ENCODE data around the gene CD93. TPM values are rescaled to one million over a fixed set of nuclear protein-coding genes. Genes with fewer than 3 reads are reported as not detected.
A peak's percentile ranks its signal among the peaks of the same experiment; 100 is the strongest.

The CD93 gene
- total RNA-seq, 2 experiments from 2014 or later, result 1.1 TPM

DNA sequence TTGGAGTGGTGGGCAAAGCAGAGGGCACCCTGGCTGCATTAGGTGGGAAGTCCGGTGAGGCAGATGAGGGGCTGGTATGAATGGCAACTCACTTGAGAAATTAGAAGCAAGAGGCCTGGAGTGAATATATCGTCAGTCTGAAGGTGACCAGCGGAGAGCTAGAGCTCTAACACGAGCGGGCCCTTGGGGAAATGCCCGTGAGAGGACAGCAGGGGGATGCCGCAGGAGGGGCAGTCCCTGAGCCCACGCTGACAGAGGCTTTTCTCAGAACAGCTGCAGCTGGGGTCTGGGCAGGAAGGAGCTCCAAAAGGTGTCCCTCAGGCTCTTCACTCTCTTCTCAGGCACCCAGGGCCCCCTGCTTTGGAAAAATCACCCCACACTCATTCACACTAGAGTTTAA, 32.0 kb upstream of the CD93 start:
- intact Hi-C loops (cut with DNase I, micrococcal nuclease), result no loop called here
- no peak overlapping the region for H3K27ac ChIP-seq (ENCODE audit: low read depth in 1 of 2, low read length in 2 of 2)

DNA sequence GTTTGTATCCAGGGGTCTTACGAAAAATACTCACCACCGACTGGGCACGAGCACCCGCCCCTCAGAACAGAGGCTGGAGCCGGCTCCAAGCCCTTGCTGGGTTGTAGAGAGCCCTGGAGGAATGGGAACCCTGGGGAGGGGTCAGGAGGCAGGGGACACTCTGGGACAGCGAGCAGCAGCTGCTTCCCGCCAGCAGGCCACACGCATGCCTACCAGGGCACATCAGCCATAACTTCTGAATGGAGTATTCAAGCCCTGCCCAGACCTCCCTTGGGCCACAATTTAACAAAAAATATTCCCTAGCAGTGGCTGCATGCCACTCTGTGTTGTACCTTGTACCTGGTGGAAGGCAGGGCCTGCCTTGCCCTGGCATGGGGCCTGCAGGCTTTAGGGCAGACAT, 31.6 kb upstream of the CD93 start:
- intact Hi-C loops (cut with DNase I, micrococcal nuclease), result no loop called here

More for the DNA sequence above, 32.0 kb upstream of the CD93 start:
- no peaks in the 10 kb centered on the region for H3K9me3 ChIP-seq (ENCODE audit: control insufficient read depth in 1 of 2, insufficient read depth in 1 of 2, low read length in 2 of 2)
- Mint-ChIP-seq H3K4me3 (no peak overlapping the region), H3K27me3 (no peaks in the 10 kb centered on the region), H3K36me3 (ENCODE audit: low read depth) (no peaks in the 10 kb centered on the region), H3K27ac (no peak overlapping the region), H3K9me3 (no peaks in the 10 kb centered on the region), H3K4me1 (ENCODE audit: low read depth) (no peaks in the 10 kb centered on the region)
- ChIA-PET CTCF (no interaction called here), POLR2A (no interaction called here)
- DNase-seq (no peak), ATAC-seq (ENCODE audit: poor library complexity) (no peak)
- H3K4me1 ChIP-seq (ENCODE audit: insufficient read depth, low read length), result peaks cover 3% of the 10 kb centered on the region
- no peak overlapping the region for H3K4me3 ChIP-seq (ENCODE audit: low read length)
- no peaks in the 10 kb centered on the region for H3K36me3 ChIP-seq (ENCODE audit: insufficient read depth, low read length)
- TF ChIP-seq, protein P1, sequence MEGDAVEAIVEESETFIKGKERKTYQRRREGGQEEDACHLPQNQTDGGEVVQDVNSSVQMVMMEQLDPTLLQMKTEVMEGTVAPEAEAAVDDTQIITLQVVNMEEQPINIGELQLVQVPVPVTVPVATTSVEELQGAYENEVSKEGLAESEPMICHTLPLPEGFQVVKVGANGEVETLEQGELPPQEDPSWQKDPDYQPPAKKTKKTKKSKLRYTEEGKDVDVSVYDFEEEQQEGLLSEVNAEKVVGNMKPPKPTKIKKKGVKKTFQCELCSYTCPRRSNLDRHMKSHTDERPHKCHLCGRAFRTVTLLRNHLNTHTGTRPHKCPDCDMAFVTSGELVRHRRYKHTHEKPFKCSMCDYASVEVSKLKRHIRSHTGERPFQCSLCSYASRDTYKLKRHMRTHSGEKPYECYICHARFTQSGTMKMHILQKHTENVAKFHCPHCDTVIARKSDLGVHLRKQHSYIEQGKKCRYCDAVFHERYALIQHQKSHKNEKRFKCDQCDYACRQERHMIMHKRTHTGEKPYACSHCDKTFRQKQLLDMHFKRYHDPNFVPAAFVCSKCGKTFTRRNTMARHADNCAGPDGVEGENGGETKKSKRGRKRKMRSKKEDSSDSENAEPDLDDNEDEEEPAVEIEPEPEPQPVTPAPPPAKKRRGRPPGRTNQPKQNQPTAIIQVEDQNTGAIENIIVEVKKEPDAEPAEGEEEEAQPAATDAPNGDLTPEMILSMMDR (IDR thresholded peaks at IDR 0.05), result no peak
- no peaks in the 10 kb centered on the region for H3K27me3 ChIP-seq (ENCODE audit: control insufficient read depth in 1 of 2, insufficient read depth in 2 of 2, low read length in 2 of 2)

DNA sequence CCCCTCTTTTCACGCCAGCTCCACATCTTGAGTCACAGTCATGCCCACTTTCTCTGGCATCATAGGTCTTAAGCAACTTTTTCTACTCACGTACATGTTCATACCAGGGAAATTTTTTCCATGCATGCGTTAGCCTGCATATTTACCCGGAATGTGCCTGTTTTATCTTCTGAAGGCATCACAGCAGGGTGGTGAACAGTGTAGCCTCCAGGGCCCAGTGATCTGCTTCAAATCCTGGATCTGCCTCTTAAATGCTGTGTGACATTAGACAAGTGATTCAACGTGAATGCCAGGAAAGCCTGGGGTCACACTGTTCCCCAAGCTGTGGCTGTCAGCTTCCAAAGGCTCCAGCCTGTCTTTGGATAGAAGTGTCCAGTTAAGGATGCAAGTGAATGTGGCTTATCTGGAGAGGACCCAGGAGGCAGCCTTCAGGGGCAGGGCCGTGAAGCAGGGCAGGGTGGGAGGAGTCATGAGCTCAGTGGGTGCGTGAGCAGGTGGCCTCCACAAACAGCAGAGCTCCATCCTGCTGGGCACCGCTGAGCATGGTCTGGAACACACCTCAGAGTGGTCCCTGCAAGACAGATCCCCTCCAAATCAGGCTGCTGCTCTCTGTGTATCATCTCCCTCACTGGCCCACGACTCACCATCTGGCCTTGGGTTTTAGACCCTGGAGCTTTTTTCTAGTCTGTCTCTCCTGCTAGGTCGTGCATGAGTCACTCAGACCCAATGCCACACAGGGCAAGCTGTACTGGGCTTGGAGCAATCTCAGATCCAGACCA, 30.4 kb upstream of the CD93 start:
- Histone ChIP-seq H3K27ac (ENCODE audit: low read depth in 1 of 2, low read length in 2 of 2) (no peak overlapping the region), H3K4me3 (ENCODE audit: low read length) (no peak overlapping the region), H3K4me1 (ENCODE audit: insufficient read depth, low read length) (peaks cover 3% of the 10 kb centered on the region), H3K9me3 (ENCODE audit: control insufficient read depth in 1 of 2, insufficient read depth in 1 of 2, low read length in 2 of 2) (peaks cover 0 to 4% of the 10 kb centered on the region in 2 experiments), H3K36me3 (ENCODE audit: insufficient read depth, low read length) (no peaks in the 10 kb centered on the region), H3K27me3 (ENCODE audit: control insufficient read depth in 1 of 2, insufficient read depth in 2 of 2, low read length in 2 of 2) (no peaks in the 10 kb centered on the region)
- CTCF ChIA-PET, result no interaction called here
- H3K36me3 Mint-ChIP-seq (ENCODE audit: low read depth), result no peaks in the 10 kb centered on the region
- H3K9me3 Mint-ChIP-seq, result no peaks in the 10 kb centered on the region
- intact Hi-C loops (cut with DNase I, micrococcal nuclease), result no loop called here
- no peaks in the 10 kb centered on the region for H3K27me3 Mint-ChIP-seq
- no peak overlapping the region for H3K4me3 Mint-ChIP-seq
- TF ChIP-seq, protein P1 (IDR thresholded peaks at IDR 0.05), result no peak
- DNase-seq (peak in 2 of 14 experiments; percentile 53 to 62), ATAC-seq (ENCODE audit: poor library complexity) (no peak)
- POLR2A ChIA-PET, result no interaction called here
- H3K27ac Mint-ChIP-seq, result no peak overlapping the region
- no peaks in the 10 kb centered on the region for H3K4me1 Mint-ChIP-seq (ENCODE audit: low read depth)

More for the DNA sequence above, 31.6 kb upstream of the CD93 start:
- Histone ChIP-seq H3K36me3 (ENCODE audit: insufficient read depth, low read length) (no peaks in the 10 kb centered on the region), H3K9me3 (ENCODE audit: control insufficient read depth in 1 of 2, insufficient read depth in 1 of 2, low read length in 2 of 2) (no peaks in the 10 kb centered on the region), H3K4me3 (ENCODE audit: low read length) (no peak overlapping the region), H3K27me3 (ENCODE audit: control insufficient read depth in 1 of 2, insufficient read depth in 2 of 2, low read length in 2 of 2) (no peaks in the 10 kb centered on the region), H3K4me1 (ENCODE audit: insufficient read depth, low read length) (peaks cover 3% of the 10 kb centered on the region), H3K27ac (ENCODE audit: low read depth in 1 of 2, low read length in 2 of 2) (no peak overlapping the region)
- no peak overlapping the region for H3K4me3 Mint-ChIP-seq
- no peaks in the 10 kb centered on the region for H3K9me3 Mint-ChIP-seq
- no peaks in the 10 kb centered on the region for H3K27me3 Mint-ChIP-seq
- ATAC-seq (ENCODE audit: poor library complexity), result no peak
- H3K27ac Mint-ChIP-seq, result no peak overlapping the region
- ChIA-PET CTCF (no interaction called here), POLR2A (no interaction called here)
- no peaks in the 10 kb centered on the region for H3K4me1 Mint-ChIP-seq (ENCODE audit: low read depth)
- no peaks in the 10 kb centered on the region for H3K36me3 Mint-ChIP-seq (ENCODE audit: low read depth)
- TF ChIP-seq, protein P1 (IDR thresholded peaks at IDR 0.05), result no peak
- no peak for DNase-seq

Data from CD4-positive, alpha-beta T cell (primary cell).